NCI-H1048 (cell line): ENCODE data around the gene HLA-E.
"Not testable (repeated sequence)": the region's sequence is repeated elsewhere in the genome, so short reads cannot be mapped to it uniquely, and the experiment has no call there.

Experiments used
- DNase-seq: peaks from one replicate; lab custom pipeline; 2025; lab: John Stamatoyannopoulos, UW

The HLA-E gene

DNA sequence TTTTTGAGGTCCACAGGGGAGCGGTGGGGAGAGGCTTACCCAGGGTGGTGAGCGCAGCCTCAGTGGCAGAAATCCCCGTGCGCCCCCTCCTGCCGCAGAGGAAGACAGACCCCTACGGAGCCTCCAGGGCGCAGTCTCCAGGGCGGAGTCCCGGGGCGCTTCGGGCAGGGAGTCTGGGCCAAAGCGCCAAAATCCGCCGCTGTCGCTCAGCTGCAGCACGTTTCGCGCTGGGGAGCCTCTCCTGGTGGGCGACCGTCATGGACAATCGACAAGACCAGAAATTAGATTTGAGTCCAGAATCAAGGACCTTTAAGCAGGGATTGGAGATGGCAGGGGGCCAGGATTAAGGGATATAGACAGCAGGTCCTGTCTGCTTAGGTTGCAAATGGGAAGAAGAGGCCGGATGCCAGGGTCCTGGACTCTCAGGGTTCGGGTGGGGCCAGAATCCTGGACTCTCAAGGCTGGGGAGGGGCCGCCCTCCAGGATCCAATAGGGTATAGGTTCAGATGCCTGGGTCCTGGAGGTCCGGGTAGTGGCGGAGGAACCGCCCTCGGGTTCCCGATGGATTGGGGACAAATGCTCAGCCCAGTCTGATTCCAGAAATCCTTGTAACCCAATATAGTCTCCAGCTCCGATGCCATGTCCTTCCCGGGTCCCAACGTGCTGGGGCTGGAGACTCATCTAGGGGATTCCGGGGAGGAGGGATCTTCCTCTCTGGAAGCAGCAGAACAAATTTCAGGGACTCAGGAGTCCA lies 7.9 kb upstream of the HLA-E start:
- DNase-seq, result no peak

- not testable (repeated sequence) for DNase-seq
These were observed 7.2 kb upstream of the HLA-E start for GRCh38 chr6:30481965-30482644.

GRCh38 chr6:30483677-30484279 lies 5.5 kb upstream of the HLA-E start:
- no peak for DNase-seq

- DNase-seq, result no peak
These were observed 4.1 kb upstream of the HLA-E start for GRCh38 chr6:30485236-30485635.

DNA sequence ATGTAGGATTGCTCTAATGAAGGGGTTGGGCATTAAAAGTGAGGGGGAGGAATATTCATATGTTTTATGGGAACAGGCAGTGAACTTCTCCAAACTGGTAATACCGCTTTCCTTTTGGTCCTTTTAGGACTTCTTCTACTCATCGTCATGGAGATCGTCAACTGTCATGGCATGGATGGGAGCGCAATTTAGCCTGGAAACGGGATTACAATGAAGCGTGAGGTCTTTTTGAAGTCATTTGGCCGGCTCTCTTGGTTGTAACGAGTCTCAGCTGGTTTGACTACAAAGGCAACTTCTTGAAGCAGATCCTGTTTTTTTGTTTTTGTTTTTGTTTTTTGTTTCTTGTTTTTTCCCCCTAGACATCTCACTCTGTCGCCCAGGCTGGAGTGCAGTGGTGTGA lies 1.4 kb upstream of the HLA-E start:
- no peak for DNase-seq

DNA sequence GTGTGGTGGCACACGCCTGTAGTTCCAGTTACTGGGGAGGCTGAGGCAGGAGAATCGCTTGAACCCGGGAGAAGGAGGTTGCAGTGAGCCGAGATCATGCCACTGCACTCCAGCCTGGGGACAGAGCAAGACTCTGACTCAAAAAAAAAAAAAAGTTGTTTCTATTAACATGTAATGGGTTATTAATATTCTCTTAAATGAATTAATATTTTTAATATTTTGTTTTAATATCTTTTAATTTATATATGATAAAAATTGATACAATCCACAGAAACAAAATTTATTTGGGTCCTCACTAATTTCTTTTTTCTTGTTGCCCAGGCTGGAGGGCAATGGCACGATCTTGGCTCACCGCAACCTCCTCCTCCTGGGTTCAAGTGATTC lies 620 bp upstream of the HLA-E start:
- not testable (repeated sequence) for DNase-seq

GRCh38 chr6:30490026-30490876 lies 942 bp downstream of the HLA-E start:
- no peak for DNase-seq

GRCh38 chr6:30491291-30491953 lies 2.1 kb downstream of the HLA-E start:
- not testable (repeated sequence) for DNase-seq

GRCh38 chr6:30491991-30492952 lies 3.0 kb downstream of the HLA-E start:
- no peak for DNase-seq

DNA sequence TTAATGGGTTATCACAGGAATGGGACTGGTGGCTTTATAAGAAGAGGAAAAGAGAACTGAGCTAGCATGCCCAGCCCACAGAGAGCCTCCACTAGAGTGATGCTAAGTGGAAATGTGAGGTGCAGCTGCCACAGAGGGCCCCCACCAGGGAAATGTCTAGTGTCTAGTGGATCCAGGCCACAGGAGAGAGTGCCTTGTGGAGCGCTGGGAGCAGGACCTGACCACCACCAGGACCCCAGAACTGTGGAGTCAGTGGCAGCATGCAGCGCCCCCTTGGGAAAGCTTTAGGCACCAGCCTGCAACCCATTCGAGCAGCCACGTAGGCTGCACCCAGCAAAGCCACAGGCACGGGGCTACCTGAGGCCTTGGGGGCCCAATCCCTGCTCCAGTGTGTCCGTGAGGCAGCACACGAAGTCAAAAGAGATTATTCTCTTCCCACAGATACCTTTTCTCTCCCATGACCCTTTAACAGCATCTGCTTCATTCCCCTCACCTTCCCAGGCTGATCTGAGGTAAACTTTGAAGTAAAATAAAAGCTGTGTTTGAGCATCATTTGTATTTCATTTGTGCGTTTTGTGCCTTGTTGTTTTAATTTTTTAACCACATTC lies 4.4 kb downstream of the HLA-E start:
- no peak for DNase-seq

- no peak for DNase-seq
These were observed 5.1 kb downstream of the HLA-E start for GRCh38 chr6:30494291-30494861.

- not testable (repeated sequence) for DNase-seq
These were observed 5.8 kb downstream of the HLA-E start for GRCh38 chr6:30495060-30495459.

DNA sequence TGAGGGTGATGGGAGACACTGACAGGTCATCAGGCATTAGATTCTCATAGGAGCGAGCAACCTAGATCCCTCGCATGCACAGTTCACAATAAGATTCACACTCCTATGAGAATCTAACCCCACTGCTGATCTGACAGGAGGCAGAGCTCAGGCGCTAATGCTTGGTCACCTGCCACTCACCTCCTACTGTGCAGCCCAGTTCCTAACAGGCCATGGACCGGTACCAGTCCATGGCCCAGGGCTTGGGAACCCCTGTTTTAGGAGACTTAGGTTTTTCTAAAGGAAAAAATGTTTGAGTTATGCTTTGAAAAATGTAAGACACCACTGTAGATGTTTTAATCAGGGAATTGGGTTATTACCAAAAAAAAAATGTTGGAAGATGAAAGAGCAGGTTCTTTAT lies 6.7 kb downstream of the HLA-E start:
- DNase-seq, result no peak

DNA sequence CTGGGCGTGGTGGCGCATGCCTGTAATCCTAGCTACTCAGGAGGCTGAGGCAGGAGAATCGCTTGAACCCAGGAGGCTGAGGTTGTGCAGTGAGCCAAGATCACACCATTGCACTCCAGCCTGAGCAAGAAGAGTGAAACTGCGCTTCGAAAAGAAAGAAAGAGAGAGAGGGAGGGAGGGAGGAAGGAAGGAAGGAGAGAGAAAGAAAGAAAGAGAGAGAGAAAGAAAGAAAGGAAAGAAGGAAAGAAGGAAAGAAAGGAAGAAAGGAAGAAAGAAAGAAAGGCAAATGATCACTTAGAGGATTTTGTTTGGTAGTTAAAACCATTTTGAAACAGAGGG lies 7.9 kb downstream of the HLA-E start:
- DNase-seq, result not testable (repeated sequence)

GRCh38 chr6:30497714-30498113 lies 8.4 kb downstream of the HLA-E start:
- no peak for DNase-seq

GRCh38 chr6:30498705-30499104 lies 9.4 kb downstream of the HLA-E start:
- not testable (repeated sequence) for DNase-seq

DNA sequence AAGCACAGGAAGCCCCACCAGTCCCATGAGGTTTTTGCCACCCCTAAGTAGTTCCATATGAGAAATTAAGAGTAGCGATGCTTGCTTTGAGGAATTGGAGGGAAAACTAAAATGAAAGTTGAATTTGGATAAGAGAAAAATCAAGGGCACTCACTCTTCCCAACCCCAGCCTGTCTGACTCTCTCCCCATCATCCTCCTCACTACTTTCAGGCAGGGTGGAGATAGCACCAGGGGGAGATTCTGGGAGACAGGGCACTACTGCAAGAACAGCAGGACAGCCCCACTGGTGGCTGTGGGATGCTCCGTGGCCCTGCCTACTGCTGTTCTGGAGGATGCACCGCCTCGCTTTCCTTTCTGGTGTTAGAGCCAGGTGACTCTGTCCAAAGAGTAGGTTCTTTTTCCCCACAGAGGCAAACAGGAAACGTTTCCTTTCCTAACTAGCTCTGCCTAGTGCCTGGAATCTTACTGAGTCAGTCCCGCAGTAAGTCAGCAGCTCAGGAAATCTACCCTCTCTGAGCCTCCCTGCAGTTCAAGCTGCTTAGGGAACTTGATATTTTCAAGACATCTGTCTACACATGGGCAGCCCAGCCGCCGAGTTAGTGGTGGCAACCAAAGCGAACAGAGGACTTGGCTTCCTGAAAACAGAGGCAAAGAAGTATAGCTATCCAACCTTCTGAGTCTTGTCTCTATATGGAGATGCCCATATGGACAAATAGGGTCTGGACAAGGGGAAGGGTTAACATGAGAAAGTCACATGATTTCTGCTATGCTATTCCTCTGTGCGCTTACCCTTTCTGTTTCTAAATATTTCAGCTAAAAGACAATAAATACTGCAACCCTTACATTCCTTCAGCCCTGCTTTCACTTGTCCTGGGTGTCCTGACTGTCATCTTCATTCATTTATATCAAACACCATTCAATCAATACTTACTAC lies 11.4 kb downstream of the HLA-E start:
- no peak for DNase-seq
